GM18502 (cell line): ENCODE results near the gene MLST8.

Source experiments
- ATAC-seq: cut with Tn5 transposase; IDR thresholded peaks from one replicate; pipeline ENCODE4 v1.9.1; 2021; ENCODE audit warnings: mild to moderate bottlenecking; ENCODE audit not compliant: unreplicated experiment, poor library complexity

Gene MLST8

GRCh38 chr16:2228161-2228824 is 23.0 kb downstream of the MLST8 start:
- no peak for ATAC-seq

DNA sequence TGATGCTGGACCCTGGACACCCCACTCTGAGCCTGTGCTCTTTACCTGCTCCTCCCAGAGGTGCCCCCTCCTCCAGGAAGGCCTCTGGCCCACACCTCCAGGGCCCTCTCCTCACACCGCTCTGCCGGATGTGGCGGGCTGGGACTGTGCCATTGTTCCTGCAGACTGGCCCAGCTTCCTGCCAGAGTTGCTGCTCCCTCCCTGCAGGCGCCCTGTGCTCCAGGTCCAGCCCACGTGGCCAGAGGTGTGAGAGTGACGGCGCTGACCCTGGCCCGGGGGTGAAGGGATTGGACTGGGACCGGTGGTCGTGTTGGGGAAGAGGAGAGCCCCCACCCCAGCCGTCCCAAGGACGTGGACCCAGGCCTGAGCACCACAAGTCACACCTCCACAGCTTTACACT is 23.8 kb downstream of the MLST8 start:
- no peak for ATAC-seq

DNA sequence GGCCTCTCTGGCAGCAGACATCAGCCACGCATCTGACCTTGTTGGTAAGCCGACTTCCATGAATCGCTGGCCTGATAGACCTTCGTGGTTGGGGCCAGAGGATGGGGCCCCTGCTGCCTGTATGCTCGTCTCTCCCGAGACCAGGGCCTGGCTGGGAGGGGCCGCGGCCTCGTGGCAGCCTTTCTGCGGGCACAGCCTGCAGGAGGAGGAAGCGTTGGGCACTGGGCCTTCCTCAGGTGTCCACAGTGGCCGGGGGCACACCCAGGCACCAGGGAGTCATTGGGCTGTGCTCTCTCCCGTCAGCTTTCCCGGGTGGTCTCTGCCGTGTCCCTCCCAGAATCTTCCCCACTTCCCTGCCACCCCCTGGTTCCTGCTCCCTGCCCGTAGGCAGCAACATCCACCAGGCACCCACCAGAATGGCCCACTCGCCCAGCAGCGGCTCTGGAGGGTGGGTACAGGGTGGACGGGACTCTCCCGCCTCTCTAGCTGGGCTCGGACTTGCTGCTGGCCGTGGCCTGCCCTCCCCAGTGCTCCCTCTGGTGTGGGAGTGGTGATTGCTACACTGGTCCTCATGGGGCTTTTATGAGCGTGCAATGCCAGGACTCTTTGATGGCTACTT is 24.5 kb downstream of the MLST8 start:
- no peak for ATAC-seq

GRCh38 chr16:2230376-2230775 is 25.1 kb downstream of the MLST8 start:
- ATAC-seq, result no peak

DNA sequence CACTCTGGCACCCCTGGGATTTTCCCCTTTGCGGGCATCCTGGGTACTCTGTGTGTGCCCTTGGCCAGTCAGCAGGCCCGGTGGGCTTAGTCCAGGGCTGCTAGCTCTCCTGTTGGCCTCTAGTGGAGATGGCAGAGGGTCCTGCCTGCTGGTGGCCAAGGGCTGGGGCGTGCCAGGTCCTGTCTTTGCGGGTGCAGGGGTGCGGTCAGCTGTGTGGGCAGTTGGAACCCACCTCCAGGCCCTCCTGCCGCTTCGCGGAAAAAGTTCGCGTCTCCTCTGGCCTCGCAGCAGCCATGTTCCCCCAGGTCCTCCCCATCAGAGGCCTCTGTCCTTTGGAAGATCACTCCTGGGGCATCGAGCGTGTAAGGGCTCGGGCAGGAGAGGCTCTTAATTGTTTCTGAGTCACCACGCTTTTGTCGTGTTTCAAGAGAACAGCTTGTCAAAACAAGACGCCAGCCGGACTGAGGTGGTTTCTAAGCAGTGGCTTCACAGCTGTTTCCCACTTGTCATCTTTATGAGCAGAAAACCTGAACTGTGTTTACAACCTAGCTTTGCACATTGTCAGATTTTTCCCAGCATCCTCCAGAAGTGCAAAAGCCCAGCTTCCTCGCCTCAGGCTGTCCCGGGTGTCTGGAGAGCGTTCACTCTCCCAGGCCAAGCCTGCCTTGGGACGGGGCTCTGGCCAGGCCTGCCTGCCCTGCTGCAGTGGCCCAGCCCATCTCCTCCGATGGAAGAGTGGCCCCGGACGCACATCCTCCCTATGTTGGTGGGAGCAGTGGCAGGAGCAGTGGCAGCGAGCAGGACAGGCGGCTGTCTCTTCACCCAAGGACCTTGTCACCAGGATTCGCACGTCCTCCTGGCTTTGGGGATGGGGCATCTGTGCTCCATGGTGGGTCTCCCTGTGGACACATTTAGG is 26.0 kb downstream of the MLST8 start:
- no peak for ATAC-seq

DNA sequence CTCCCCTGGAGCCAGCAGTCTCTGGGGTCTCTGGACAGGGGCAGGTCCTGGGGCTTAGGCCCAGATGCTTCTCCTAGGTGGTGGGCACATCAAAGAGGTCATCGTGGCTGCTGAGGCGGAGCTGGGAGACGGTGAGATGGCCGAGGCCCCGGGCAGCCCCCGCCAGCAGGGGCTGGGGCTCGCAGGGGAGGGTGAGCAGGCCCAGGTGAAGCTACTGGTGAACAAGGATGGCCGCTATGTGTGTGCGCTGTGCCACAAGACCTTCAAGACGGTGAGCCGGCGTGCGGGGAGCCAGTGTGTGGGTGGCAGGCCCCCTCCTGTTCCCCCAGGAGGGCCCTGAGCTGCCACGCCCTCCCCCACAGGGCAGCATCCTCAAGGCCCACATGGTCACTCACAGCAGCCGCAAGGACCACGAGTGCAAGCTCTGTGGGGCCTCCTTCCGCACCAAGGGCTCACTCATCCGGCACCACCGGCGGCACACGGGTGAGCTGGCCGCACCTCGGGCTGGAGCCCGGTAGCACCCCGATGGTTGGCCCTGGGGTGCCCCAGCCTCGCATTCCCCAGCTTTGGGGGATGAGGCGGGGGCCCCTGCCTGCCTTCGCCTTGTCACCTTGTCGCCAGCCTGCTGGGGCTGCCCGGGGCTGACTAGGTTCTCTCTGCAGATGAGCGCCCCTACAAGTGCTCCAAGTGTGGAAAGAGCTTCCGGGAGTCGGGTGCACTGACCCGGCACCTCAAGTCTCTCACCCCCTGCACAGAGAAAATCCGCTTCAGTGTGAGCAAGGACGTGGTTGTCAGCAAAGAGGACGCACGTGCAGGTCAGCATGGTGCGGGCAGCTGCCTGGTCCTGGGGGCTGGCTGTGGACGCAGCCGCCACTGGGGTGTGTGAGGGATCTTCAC is 27.1 kb downstream of the MLST8 start:
- no peak for ATAC-seq

DNA sequence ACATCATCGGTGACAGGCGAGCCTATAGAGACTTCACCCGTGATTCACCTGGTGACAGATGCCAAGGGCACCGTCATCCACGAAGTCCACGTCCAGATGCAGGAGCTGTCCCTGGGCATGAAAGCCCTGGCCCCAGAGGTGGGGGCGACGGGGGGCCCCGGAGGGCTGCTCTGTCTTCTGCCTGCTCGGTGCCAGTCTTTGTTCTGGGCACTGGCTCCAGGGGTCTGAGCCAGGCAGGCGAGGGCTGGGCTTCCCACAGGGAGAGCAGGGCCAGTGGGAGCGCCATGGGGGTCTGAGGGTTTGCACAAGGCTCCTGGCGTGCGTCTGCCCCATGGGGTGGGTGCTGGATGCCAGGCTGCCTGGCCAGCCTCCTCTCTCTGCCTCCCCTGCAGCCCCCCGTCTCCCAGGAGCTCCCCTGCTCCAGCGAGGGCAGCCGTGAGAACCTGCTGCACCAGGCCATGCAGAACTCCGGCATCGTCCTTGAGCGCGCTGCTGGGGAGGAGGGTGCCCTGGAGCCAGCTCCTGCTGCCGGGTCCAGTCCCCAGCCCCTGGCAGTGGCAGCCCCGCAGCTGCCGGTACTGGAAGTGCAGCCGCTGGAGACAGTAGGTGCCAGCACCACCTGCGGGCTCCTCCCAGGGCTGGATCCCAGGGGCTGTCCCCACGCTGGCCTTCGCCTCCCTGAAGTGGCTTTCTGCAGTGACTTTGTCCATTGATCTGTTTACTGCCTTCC is 28.0 kb downstream of the MLST8 start:
- no peak for ATAC-seq

DNA sequence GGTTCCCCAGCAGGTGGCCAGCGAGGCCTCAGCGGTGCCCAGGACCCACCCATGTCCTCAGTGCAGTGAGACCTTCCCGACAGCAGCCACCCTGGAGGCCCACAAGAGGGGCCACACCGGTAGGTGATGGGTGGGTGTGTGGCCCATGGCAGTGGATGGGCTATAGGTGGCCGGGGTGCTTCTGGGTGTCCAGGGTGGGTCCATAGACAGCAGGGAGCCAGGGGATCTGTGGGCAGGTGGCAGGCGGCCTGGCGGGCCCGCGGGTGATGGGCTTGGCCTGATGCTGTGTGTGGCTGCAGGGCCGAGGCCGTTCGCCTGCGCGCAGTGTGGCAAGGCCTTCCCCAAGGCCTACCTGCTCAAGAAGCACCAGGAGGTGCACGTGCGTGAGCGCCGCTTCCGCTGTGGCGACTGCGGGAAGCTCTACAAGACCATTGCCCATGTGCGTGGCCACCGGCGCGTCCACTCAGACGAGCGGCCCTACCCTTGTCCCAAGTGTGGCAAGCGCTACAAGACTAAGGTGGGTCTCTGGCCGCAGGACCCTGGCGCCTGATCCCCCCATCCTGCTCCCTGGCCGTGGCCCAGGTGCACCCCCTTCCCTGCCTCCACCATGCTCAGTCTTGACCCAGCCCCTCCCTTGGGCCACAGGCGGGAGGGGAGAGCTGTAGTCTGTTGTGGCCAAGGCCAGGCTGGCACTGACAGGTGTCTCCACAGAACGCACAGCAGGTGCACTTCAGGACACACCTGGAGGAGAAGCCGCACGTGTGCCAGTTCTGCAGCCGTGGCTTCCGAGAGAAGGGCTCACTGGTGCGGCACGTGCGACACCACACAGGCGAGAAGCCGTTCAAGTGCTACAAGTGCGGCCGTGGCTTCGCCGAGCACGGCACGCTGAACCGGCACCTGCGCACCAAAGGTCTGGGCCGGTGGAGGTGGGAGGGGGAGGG is 28.9 kb downstream of the MLST8 start:
- ATAC-seq, result no peak

- no peak for ATAC-seq
Observed at GRCh38 chr16:2234813-2235170, 29.5 kb downstream of the MLST8 start.

GRCh38 chr16:2235234-2235651 is 30.0 kb downstream of the MLST8 start:
- ATAC-seq, result no peak

DNA sequence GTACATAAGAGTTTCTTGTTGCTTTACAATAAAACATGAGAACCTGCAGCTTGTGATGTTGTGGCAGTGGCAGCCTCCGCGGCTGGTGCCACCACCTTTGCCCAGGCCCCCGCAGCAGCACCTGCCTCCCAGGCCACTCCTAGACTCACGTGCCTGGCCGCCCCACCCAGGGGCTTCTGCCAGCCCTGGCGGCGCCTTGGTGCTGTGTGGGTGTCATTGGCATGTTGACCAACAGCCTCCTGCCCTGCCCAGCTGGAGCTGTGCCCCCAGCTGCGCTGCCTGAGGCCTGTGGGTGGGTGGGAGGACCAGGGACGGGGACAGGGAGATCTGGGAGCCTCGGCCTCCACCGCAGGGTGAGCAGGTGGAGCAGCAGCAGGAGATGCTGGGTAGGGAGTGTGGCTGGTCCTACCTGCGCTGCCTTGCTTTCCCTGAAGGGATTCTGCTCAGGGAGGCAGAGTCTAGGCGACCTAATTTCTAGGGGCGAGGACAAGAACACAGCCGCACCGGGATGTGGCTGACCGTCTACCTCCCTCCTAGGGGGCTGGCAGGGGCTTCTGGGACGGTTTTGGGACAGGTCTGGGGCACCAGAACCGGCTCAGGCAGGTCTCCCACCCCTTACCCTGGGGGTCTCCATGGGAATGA is 30.6 kb downstream of the MLST8 start:
- ATAC-seq, result no peak

GRCh38 chr16:2236337-2237101 is 31.3 kb downstream of the MLST8 start, which contains the start of gene DNASE1L2:
Gene DNASE1L2 (plus strand): TSS chr16:2236444. CDS start chr16:2236817, 373 bp downstream.
- ATAC-seq, result no peak

- no peak for ATAC-seq
Observed at GRCh38 chr16:2237102-2237482, 31.8 kb downstream of the MLST8 start.

GRCh38 chr16:2237493-2238149 is 32.4 kb downstream of the MLST8 start:
- ATAC-seq, result no peak

DNA sequence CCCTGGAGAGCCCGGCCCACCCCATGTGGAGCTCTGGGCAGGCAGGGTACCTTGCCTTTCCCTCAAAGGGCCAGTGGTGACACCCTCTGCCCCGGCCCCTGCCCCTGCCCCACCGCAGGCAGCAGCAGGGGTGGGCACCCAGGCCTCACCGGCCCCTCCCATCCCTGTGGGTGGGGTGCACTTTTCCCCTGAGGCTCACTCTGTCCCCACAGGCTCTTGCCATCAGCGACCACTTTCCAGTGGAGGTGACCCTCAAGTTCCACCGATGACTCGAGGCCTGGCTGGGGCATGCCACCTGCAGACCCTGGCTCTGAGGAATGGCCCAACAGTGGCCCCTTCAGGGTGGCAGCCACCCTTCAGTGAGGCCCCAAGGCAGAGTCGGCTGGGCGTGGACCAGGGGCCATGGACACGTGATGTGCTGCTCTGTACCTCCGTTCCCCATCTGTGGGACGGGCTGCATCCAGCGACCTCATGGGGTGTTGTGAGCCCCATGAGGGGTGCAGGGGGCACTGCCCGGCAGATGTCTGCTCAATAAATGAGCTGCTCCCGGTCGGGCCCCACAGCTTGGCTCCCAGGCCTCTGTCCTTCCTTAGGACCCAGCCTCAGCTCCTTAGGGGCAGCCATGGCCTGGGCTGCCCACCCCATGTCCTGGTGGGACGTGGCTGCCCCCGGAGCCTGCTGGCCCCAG is 33.0 kb downstream of the MLST8 start:
- ATAC-seq, result no peak
